DMS114 treated with DMSO at 0.1 percent for 48 hours (cell line): Measurements from ENCODE around the gene DOK7.
"Not testable (repeated sequence)": the region's sequence is repeated elsewhere in the genome, so short reads cannot be mapped to it uniquely, and the experiment has no call there.

Experiments
- DNase-seq: peaks from one replicate; lab custom pipeline; 2025; ENCODE audit not compliant: unreplicated experiment; lab: John Stamatoyannopoulos, UW

Gene DOK7

DNA sequence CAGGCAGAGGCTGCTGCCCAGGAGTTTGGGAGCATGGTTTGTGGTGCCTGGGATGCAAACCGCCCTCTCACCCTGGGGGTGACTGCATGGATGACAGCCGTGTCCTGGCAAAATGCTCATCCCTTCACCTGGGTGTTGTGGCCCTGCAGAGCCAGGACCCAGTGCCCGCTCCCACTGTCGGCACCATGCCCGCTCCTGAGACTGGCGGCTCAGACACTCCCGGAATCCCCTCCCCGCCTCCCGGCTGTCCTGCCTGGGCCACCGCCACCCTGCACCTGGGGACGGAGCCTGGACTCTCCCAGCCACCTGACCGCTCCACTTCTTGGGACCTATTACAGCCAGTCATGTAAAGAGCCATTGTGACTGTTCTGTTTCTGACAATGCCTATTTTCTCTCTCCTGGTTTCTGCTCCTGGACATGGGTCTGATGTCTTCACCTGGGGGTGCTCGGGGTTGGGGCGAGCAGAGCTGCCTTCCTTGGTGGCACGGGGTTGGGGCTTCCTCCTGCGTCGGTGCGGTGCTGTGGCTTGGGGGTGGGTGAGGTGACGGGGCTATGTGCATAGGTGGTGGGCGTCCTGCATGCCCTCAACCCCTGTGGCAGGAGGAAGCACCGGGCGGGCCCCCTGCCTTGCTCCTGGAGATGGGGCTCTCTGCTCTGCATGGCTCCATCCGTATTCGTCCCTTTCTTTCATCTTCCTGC is 38.2 kb downstream of the DOK7 start:
- DNase-seq: no peak

DNA sequence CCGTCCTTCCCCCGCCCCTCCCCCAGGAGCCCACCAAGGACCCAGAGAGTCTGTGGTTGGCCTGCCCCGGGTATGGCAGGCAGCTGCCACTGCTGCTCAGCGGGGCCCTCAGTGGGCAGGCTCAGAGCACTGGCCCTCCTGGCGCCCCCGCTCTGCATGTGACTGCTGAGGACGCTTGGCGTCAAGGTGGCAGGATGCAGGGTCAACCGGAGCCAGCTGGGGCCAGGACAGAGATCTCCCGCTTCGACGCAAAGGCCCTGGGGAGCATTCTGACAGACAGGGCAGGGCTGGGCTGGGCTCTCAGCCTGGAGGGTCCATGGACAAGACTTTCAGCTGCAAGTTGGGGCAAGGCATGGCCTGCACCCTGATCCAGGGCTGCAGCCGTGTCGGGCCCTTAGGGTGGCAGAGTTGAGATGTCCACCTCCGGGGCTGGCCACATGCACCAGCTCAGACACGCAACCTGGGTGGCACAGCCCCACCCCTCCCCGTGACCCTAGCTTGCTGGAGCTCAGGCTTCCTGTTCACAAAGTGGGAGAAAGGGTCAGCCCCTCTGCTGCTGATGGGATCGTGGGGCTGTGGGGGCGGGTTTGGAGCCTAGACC is 38.8 kb downstream of the DOK7 start:
- no peak for DNase-seq

DNA sequence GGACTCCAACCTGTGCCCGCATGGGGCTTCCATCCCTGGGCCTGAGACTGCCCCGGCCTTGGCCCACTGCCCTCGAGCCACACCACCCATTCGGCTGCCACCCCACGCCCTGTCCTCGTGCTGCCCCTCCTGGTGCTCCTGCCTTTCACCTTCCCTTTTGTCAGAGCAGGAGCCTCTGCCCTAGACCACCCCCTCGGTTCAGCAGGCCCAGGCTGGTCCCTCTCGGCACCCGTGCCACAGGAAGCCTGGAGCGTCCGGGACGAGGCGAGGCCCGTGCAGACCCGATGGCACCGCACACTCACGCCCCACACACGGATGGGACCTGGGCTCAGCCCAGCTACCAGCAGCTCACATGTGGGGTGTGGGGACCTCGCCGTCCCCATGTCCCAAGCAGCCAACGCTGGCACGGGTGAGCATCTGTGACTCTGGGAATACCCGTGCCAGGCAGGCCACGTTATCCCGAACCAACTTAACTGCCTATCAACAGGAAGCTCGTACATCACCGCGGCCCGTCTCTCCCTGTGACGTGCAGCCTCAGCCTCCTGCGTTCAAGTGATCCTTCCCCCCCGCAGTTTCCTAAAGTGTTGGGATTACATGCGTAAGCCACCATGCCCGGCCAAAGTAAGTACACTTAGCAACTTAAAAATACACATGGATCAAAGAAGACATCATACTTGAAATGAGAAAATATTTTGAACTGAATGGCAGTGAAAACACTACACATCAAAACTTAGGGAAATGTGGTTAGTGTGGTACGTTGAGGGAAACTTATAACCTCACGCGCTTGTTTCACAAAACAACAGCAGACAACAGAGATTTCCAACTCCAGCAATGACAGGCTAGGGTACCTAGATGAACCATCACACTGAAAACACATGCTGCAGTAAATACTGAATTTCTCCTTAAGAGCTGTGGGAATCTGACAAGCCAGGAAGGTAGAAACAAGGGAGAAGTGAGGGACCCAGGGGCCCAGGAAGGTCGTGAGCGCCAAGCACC is 40.1 kb downstream of the DOK7 start:
- no peak for DNase-seq

DNA sequence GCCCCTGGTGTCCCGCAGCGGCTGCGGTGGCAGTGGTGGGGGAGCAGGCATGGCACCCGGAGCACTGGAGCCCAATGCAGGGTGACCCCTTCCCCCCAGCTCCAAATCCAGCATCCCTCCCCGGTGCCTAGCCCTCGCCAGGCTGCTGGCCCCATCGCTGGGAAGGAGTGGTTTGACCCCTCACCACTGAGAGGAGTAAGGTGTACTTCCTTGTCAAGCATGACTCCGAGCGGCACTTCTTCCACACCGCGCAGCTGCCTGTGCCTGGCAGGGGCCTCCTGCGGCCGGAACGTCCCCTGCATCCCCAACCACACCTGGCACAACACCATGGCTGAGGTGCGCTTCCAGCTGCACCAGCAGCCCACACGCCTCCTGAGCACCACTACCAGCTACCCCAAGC is 42.1 kb downstream of the DOK7 start:
- no peak for DNase-seq

DNA sequence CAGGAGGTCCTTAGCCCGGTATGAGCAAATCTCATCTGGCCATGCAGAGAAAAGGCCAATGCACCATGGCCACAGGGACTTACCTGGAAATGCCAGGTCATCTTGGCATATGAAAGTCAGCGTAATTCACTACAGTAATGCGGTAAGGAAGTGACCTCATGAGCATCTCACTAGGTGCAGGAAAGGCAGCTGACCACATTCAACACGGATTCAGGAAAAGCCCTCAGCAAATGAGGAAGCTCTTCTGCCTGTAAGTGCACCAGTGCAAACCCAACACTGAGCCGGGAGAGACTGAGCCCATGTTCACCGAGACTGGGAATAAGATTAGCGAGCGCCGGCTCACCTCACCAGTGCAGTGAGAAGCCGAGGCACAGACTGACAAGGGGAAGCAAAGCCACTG is 45.4 kb downstream of the DOK7 start:
- no peak for DNase-seq

DNA sequence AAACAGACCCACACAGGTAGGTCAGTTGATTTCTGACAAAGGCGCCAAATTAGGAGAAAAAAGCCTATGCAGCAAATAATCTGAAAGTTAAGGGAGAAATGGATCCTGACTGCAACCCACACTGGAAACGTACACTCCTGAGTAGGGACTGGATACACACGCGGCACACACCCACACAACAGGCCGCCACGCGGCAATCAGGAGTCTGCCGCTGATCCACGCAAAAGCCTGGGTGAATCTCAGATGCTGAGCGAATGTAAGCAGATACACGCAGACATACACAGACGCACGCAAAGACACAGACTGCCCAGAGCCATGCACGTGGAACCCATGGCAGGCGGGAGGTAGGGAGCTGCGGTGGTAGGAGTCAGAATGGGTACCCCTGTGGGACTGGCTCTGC is 47.4 kb downstream of the DOK7 start:
- DNase-seq: no peak

DNA sequence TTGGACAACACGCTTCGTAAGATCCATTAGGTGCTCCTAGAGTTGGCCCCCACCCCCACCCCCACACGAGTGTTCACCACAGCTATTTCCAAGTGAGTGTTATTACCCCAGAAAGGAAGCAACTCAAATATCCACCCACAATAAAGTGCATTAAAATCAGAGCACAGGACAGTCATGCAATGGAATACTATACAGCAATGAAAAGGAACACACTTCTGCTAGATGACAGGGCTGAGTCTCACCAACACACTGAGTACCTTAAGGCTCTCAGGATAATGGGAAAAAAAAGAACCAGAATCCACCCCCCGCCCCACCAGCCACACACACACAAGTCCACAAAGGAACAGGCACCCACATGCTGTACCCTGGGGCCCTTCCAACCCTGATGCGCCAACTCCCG is 48.1 kb downstream of the DOK7 start:
- DNase-seq: no peak

DNA sequence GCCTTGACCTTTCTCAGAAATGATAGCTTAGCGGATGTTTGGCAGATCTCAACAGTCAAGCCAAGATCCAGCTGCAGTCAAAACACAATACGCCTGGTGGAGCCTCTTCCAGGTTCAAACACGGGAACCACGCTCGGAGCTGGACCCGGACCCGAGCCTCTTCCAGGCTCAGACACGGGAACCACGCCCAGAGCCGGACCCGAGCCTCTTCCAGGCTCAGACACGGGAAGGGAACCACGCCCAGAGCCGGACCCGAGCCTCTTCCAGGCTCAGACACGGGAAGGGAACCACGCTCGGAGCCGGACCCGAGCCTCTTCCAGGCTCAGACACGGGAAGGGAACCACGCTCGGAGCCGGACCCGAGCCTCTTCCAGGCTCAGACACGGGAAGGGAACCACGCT is 48.5 kb downstream of the DOK7 start:
- DNase-seq: not testable (repeated sequence)

DNA sequence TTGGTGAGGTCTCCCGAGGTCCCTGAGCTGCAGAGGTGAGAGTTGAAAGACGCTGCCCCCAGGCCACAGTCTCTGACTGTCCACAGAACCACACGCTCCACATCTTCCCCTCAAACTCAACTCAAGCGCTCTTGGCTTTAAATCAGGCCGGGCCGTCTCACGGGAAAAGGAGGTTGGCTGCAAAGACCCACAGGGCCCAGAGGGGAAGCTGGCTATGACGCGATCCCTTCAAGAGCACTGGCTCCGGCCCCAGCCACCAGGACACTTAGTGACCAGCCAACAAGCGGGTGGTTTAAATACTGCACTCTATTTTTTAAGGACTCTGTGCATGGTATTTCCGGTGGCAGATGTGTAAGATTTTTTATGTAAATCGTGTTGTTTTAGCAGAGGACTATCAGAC is 49.2 kb downstream of the DOK7 start:
- no peak for DNase-seq

DNA sequence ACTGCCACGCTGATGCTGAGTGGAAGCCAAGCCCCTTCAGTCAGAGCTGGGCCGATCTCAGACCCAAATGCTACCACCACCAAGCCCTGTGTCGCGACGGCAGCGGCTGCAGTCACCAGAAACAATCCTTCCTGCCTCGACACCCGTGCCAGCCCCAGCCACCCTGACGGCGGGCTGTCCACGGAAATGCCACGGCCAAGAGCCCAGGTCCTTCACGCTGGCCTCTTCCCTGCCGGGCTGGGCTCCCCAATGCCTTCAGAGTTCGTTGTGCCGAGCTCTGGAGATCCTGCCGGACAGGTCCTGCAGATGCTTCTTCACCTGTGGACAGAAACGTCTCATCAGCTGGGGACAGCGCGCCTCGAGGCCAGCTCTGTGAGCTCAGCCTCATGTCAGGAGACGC is 49.6 kb downstream of the DOK7 start:
- no peak for DNase-seq

DNA sequence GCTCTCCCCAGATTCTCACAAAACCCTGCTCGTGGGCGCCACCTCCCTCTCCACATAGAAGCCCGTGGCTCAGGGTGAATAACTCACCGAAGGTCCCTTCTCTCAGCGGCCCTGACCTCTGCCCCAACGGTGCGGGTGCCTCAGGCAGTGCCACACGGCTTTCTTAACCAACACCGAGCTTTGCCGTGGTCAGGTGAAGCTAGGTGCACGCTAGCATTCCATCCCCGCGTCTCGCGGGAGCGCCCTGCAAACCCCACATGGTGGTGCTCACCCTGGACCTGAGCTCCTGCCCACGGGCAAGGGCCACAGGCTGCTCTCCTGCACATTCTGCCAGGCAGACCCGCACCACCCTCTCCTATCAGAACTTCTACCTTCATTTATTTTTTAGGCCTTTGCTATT is 50.7 kb downstream of the DOK7 start:
- DNase-seq: no peak

DNA sequence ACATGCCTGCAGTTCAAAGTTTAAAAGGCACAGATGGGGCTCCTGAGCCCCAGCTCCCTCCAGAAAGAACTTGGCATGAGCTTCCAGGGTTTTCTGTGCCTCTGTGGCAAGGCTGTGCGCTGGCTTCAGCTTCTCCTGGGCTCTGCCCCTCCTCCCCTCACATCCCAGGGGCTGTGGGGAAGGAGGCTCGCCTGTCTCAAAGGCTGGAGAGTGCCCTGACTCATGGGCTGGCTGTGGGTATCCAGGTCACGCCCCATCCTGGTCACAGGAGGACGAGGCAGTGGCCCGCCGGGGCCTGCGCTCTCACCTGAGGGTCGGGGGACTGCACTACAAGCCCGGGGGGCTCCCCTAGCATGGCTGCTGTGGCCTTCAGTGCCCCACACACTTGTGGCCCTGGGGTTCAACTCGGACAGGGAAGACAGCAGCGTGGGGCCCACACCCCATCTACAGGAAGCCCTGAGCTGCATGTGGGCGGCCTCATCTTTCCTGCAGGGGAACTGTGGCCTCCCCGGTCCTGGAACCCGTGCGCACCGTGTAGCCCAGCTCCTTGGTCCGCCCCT is 51.2 kb downstream of the DOK7 start:
- no peak for DNase-seq

DNA sequence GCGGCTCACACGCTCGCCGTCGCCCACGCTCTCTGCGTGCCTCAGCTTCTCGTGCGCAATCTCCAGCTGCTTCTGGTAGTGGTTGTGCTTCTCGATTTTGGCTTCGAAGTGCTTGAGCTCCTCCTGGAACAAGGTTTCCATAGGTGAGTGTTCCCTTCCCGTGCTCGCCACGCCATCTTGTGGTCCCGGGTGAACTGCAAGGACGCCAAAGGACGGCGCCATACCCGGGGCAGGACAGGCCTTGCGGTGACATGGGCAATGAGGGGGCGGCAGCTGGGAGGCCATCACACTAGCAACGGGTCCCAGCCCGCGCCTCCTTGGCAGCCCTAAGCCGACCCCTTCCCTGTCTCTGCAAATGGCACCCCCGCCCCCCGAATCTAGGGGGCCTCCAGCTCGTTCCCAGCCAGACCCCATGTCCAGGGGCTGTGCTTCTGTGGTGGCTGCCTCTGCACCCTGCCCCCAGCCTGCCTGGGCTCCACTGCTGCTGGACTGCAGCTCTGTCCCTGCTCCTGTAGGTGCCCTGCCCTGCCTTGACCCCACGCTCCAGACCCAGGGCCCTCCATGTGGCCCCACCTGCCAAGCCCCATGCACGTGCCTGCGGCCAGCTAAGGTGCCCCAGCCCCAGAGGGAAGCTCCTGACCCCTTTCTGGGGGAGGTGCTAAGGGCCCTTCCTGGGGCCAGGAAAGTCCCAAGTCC is 51.8 kb downstream of the DOK7 start:
- no peak for DNase-seq

DNA sequence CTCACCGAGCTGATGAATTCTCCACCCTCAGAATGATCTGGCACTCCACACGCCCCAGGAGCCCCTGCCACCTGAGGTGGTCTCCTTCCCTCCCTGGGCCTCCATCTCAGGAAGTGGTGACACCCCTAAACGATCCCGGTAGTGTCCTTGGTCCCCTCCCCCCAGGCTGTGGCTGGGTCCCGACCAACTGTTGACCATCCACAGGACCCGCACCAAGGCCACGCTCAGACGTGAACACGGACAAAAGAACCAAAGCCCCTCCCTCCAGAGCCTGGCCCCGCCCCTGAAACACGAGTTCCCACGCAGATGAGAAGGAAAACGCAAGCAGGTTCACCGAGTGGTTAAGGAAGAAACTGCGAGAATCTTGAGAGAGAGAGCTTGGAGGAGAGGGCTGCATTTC is 52.5 kb downstream of the DOK7 start:
- DNase-seq: no peak

DNA sequence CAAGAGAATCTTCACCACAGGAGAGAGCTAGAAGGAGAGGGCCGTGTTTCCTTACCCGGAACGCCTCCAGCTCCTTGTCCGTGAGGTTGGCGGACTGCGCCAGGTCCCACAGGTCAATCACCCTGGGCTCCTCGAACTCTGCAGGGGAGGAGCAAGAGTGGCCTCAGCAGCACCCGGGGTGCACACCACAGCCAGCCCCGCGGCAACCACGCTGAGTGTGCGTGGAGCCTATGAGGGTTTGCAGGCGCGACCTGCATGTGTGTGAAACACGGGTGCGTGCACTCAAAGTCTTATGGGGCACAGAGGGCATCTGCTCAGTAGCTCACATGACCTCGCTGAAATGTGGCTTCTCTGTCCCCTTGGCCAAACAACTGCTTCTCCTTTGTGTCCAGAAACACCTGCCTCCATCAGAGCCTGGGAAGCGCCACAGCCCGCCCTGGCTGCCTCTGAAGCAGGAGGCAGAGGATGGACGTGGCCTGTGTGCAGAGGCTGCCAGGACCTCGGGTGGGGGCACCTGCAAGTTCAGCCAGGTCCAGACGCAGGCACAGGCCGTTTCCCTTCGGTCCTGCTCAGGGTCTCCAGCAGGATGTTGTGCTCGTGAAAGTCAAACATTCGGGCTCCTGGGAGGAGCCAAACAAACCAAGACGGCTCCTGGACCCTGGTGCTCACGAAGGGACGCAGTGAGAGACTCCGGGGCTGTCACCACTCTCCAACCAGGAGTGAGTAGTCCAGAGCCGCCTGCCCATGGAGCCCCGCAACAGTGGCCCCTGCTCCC is 53.1 kb downstream of the DOK7 start:
- DNase-seq: no peak

DNA sequence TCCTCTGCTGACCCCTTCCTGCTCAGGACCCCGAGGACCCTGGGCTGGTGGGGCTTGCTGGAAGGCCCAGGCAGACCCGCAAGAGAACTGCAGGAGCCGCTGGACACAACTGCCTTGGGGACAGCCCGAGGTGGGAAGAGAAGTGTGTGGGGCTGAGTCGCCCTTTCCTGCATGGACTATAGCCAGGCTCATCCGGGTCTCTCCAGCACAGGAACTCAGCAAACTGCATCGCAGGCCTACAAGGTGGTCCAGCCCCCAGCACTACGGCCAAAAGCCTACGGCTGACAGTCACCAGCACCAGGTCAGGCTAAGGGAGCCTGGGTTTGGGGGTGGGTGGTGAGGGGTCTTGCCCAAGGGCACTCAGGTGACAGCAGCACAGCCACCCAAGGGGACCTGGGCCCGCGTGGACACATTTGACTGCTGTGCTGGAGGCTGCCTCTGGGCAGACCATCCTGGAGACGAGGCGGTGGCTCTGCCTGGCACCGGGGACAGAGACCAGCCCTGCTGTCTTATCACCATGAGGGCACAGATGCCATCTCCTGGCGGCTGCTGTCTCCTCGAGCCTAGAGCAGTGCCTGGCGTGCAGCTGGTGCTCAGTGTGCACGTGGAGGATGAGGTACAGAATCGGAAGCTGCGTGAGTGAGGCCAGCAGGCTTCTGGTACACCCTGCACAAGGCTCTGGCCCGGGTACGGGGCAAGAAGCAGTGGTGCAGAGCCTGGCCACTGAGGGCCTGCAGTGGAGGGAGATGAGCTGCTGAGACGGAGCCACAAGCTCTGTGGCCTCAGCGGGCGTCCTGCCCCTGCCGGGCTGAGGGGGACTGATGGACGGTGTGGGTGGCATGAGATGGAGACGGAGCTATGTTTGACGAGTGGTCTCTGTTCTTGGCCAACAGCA is 54.0 kb downstream of the DOK7 start:
- no peak for DNase-seq

DNA sequence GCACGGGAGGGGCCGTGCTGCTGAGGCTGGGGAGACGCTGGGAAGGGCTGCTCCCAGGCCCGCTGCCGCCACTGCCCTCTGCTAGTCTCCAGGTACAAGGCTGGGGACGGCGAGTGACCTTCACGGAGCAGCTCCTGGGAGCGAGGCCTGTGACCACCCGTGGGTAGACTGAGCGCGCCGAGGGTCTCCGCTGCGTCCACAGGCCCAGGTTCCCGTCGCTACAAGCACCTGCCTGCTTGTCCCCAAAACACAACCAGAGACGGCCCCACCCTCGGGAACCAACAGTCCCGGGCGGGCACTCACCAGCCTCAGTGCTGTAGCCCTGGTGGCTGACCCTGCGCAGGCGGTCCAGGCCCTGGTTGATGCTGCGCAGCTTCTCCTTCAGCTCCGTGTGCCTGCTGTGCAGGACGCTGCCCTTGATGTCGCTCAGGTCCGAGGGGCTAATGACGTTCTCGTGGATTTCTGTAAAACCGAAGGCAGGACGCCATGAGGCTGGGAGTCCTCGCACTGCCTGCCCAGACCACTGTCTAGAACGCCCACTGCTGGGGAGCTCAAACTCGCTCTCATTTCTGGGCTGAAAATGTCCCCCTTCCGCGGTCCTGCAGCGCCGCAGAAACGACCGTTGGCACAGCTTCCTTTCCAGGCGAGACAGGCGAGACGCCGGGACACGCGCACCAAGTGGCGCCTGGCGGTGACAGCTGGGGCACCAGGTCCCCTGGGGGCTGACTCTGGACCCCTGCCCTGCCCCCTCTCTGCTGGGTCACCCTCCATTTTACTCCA is 54.8 kb downstream of the DOK7 start:
- no peak for DNase-seq

DNA sequence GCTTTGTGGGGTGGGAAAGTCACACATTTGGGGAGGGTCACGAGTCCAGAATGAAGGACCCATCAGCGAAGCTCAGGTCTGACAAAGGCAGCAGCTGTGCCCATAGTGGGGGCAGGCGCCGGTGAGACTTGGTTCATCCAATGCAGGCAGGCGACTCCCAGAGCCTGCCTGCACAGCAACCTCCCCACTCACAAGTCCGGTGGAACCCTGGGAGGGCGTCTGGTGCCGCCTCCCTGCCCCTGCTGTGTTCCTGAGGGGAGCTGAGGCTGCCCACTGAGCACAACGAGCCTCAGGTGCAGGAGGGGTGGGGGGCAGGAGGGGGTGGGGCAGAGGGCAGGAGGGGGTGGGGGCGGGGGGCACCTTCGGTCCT is 55.4 kb downstream of the DOK7 start:
- DNase-seq: no peak

DNA sequence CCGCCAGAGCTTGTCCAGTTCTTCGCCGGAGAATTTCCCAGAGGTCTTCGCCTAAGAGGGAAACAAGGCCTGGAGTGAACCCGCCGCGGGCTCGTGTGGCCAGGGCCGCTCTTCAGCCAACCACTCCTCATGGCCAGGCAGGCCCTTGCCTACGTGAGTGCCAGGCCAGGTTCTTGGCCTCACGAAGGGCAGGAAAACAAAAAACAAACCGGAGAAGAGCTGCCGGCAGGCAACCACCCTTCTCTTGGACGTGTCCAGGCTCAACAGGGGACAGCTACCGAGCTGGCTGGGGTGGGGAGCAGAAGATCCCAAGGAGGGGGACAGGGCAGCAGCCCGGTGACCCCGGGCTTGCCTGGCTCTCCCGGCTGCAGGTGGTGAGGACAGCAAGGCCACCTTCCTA is 55.8 kb downstream of the DOK7 start:
- no peak for DNase-seq
